Activated T-helper 2 cell treated with anti-CD3 and anti-CD28 coated beads, Interferon-gamma antibody, Interleukin-2, Interleukin-4, amounts not matched to agents 10 μg/mL and 5 μg/mL and 100 μg/mL, durations not matched to agents 14 hours and 24 hours and 36 hours (primary cell): ENCODE results near the gene RPL23. TPM values are rescaled to one million over a fixed set of nuclear protein-coding genes. Genes with fewer than 3 reads are reported as not detected.

Experiments used
- DNase-seq: peaks from one replicate; pipeline ENCODE4 v3.0.0; 2021; ENCODE audit warnings: low spot score
- H3K27ac Mint-ChIP-seq: one replicate; pipeline ENCODE4 v1.8.0; 2021; ENCODE audit warnings: mixed read lengths
- H3K27me3 Mint-ChIP-seq: one replicate; pipeline ENCODE4 v1.8.0; 2021; ENCODE audit warnings: low read depth, mixed read lengths
- H3K36me3 Mint-ChIP-seq: one replicate; pipeline ENCODE4 v1.8.0; 2021; ENCODE audit warnings: low read depth, mixed read lengths
- H3K4me1 Mint-ChIP-seq: one replicate; pipeline ENCODE4 v1.8.0; 2021; ENCODE audit warnings: low read depth, mixed read lengths
- H3K4me3 Mint-ChIP-seq: one replicate; pipeline ENCODE4 v1.8.0; 2021; ENCODE audit warnings: low read depth, mild to moderate bottlenecking, moderate library complexity, mixed read lengths
- H3K9me3 Mint-ChIP-seq: one replicate; pipeline ENCODE4 v1.8.0; 2021; ENCODE audit warnings: mixed read lengths
- intact Hi-C: fragments of 100-400 bp; cut with micrococcal nuclease; formaldehyde crosslinking; loops from one replicate; pipeline ENCODE4 v1.15.1; 2023
- total RNA-seq: library from RNA; stranded (reverse); gene quantifications from 2 replicates; pipeline ENCODE4 v1.2.3, GENCODE V29; 2022

RPL23 gene
- total RNA-seq, 1 donor from 2014 or later, result 1,796 TPM

DNA sequence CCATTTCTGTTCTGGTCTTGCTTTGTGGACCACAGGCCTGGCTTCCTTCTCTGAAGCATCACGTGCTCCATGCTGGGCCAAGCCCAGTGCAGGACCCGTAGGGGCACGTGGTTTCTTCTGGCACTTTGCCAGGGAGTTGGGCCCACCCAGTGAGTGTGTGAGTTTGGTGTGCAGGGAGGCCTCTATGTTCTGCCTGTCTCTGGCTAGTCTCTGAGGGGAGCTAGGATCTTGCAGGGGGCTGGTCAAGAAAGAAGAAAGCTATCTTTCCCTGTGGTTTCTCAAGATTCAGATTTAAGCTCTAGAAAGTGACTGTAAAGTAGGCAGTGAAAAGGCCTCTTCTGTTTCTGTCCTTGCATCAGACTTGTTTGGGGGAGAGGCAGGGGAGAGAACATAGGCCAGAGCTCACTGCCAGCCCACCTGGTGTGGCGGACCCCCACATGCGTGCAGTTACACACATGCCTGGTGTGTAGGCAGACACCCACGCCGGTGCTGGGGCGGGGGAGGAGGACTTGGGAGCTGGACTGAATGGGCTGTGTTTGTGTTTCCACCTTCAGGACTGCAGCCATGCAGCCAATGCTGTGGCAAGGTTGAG, 28.2 kb upstream of the RPL23 start:
- H3K27me3 Mint-ChIP-seq, result no peaks in the 10 kb centered on the region
- H3K4me3 Mint-ChIP-seq, result no peak overlapping the region
- peak overlapping the region; percentile 51 for H3K27ac Mint-ChIP-seq
- peaks cover 82% of the 10 kb centered on the region for H3K36me3 Mint-ChIP-seq
- no peak for DNase-seq
- intact Hi-C loops, result no loop called here
- H3K9me3 Mint-ChIP-seq, result no peaks in the 10 kb centered on the region
- peaks cover 72% of the 10 kb centered on the region for H3K4me1 Mint-ChIP-seq

DNA sequence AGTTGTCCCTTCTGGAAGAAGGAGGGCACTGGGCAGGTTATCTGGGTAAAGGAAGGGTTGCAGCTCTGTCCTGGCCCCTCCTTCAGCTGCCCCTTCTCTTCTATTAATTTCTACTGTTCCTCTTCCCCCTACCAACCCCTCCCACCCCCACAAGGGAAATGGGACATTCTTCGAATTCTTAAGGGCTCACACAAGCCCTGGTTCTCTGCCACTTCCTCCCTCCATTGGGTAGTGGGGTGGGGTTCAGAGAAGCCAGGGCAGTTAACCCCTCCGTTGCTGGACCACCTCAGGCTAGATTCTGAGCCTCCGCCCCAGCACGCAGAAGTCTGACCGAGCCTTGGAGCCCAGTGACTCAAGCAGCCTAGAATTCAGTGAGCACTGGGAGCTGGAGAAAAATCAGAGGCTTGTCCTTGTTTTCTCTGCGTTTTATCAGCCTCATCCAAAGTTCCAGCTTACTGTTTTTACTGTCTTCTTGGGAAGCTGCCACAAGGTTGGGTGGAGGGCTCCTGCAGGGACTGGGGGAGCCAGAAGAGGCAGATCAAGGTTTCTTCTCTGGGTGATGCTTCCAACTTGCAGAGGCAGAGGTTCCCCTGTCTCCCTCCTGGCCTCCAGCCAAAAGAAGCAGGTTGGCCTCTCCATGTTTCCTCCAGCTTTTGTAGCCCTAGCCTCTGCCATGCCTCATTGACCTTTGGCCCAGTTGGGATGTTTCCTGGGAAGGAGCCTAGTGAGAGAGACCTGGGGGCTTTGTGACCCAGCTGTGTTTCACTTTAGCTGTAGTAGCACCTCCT, 26.6 kb upstream of the RPL23 start:
- Mint-ChIP-seq H3K36me3 (peaks cover 72% of the 10 kb centered on the region), H3K4me1 (peaks cover 58% of the 10 kb centered on the region), H3K4me3 (no peak overlapping the region), H3K9me3 (no peaks in the 10 kb centered on the region), H3K27me3 (no peaks in the 10 kb centered on the region), H3K27ac (peak overlapping the region; percentile 50)
- intact Hi-C loops, result no loop called here
- DNase-seq, result no peak

DNA sequence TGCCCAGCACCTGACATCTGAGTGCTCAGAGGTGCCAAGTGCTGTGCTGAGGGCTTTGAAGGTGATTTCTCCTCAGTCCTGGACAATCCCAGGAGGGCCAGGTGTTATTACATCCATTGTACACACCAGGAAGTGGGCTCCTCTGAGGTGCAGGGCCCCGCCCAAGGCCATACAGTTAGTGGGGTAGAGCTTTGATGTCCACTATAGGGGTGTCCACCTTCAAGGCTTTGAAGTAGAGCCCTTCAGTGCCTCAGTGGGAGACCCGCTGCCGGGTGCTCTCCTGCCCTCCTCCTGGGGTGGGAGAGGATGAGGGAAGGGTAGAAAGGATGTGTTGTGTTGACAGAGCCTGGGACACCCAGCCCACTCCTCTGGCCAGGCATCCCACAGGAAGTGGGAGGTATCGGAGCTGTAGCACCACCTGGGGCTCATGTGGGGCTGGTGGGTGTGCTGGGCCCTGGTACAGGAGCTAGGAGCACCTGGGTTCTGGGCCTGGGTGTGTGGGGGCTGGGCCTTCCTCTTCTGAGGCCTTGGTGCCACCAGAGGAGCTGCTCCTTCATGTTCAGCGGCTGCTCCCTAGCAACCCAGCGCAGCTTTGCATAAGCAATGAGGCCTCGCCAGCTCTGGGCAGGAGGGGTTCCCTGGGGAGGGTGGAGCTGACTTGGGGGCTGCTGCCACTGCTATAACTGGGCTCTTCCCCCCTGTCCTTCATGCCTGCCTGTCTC, 23.8 kb upstream of the RPL23 start:
- H3K4me3 Mint-ChIP-seq, result no peak overlapping the region

DNA sequence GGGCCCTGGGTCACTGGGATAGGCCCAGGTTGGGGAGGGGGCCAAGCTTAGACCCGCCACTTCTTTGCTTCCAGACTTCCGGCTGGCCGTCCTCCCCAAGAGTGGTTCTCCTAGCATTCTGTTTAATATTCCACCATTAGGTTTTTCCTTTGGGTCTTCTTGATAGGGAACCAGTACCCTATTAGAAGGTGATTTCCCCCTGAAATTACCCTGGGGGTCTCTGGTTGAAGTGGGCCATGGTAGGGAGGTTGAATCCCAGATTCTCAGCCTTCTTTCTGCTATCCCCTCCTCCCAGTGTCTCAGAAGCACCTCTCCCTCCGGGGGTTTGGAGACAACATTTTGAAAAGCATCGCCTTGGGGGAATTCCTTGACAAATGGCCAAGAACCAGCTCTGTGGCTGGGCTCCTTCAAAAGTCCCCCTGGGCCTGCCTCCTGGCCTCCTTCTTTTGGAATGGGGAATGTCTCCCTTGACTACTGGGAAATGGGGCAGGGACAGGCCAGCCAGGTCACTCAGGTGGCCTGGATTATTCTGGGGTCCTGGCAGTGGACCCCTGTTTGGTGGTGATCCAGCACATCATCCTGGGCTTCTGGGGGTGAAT, 22.1 kb upstream of the RPL23 start:
- Mint-ChIP-seq H3K36me3 (peaks cover 48% of the 10 kb centered on the region), H3K4me3 (no peak overlapping the region), H3K27ac (no peak overlapping the region), H3K9me3 (no peaks in the 10 kb centered on the region), H3K4me1 (peaks cover 52% of the 10 kb centered on the region), H3K27me3 (no peaks in the 10 kb centered on the region)
- DNase-seq, result no peak
- intact Hi-C loops, result no loop called here

More for the DNA sequence above, 23.8 kb upstream of the RPL23 start:
- H3K27me3 Mint-ChIP-seq, result no peaks in the 10 kb centered on the region
- intact Hi-C loops, result no loop called here
- H3K4me1 Mint-ChIP-seq, result peaks cover 51% of the 10 kb centered on the region
- H3K36me3 Mint-ChIP-seq, result peaks cover 57% of the 10 kb centered on the region
- H3K27ac Mint-ChIP-seq, result peak overlapping the region; percentile 67
- DNase-seq, result no peak
- no peaks in the 10 kb centered on the region for H3K9me3 Mint-ChIP-seq

DNA sequence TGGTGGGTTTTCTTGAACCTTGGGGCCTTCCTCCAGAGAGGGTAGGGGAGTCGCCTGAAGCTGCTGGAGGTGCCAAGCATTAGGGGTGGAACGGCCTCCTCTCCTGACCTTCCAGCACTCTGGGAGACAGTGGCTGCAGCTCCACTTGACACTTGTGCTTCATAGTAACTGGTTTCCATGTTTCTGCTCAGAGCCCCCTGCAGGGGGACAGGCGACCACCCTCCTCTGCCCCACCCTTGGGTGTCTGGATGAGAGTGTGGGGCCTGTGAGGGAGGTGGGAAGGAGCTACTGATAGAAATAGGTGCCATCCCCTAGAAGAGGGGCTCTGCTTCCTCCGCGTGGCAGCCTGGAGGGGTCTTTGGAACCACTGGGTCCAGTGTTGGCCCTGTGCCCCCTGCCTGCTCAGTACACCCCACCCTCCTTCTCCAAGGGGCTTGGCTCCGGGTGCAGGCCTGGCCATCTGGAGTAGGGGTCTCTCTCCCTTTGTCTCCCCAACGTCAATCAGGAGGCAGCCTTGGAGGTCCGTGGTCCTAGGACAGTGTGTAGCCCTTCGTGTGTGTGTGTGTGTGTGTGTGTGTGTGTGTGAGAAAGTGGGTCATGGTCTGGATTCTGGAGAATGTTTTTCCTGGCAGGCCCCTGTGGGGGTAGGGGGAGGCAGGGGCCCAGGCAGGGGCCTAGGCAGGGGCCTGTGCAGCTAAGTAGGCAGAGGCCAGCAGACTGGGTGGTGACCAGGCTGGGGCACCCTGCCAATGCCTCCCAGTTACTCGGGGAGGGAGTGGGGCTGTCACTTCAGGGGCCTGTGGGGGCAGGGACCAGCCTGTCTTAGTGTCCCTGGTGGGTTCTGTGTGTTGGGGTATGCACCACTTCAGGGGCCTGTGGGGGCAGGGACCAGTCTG, 21.2 kb upstream of the RPL23 start:
- Mint-ChIP-seq H3K36me3 (peaks cover 46% of the 10 kb centered on the region), H3K4me1 (peaks cover 45% of the 10 kb centered on the region), H3K4me3 (no peak overlapping the region), H3K27me3 (no peaks in the 10 kb centered on the region), H3K27ac (no peak overlapping the region), H3K9me3 (no peaks in the 10 kb centered on the region)
- intact Hi-C loops, result loop anchor here (5.0 kb wide), 2 partner anchors 172 to 278 kb away; partner anchors contain the start of gene PLXDC1
- DNase-seq, result no peak

DNA sequence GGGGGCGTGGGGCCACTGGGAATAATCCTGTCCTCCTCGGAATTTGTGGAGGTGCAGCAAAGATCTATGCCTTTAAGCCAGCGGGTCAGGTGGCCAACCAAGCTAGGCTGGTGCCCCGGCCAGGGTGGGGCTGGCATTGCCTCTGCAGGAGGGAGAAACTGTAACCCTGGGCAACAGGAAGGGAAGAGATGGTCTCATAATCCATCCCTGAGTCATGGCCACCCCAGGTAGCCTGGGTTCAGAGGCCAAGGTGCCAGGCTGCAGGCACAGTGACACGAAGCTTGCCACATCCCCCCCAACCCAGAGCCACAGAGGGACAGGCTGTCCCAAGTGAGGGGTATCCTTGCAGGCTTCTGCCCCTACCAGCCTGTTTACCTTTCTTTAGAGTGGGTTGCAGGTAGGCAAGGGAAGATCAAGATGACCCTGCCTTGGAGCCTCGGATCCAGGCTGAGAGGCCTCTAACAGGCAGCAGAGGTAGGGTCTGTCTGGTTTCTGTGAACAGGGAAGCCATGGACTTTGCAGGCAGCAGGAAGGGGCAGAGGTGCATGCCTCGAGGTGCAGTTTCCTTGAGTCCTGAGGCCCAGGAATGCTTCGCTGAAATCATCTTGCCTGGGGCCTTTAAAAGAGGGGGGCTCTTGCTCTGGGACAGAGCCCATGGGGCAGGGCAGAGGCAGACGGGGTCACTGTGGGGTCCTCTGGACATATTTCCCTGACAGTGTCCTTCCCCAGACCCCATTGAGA, 20.3 kb upstream of the RPL23 start:
- Mint-ChIP-seq H3K27ac (no peak overlapping the region), H3K4me3 (no peak overlapping the region), H3K27me3 (no peaks in the 10 kb centered on the region), H3K9me3 (no peaks in the 10 kb centered on the region), H3K36me3 (peaks cover 38% of the 10 kb centered on the region), H3K4me1 (peaks cover 45% of the 10 kb centered on the region)
- intact Hi-C loops, result loop anchor here (5.0 kb wide), 2 partner anchors 172 to 278 kb away; partner anchors contain the start of gene PLXDC1
- no peak for DNase-seq

DNA sequence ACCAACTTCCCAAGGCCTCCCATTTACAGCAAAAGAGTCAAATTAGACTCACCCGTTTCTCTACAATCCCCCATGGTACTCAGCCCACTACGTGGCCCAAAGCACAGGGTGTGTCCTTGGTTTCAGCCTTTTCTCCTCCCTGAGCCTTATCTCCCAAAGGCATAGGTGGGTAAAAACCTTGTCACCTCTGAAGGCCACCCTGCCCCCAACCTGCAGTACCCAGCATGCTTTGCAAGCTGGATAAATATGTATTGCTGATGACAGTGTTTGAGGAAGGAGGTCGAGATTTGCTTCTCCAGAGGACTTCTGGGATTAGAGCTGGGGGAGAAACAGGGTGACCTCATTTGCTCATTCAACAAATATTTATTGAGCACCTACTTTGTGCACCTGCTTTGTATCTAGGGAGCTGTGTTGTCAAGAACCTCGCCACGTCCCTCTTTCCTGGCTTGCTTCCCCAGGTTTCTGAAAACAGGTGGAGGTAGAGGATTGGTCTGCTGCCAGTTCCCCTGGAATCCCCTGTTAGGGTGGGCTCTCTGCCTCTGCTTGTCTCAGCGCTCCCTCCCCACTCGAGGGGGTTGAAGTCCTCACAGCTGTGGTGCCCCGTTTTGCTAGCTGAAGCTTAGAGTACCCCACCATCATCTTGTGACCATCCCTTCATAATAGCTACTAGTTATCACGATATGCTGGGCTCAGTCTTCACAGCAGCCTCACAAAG, 19.3 kb upstream of the RPL23 start:
- Mint-ChIP-seq H3K36me3 (peaks cover 28% of the 10 kb centered on the region), H3K9me3 (no peaks in the 10 kb centered on the region), H3K27ac (no peak overlapping the region), H3K4me3 (peak overlapping the region; percentile 26), H3K4me1 (peaks cover 45% of the 10 kb centered on the region), H3K27me3 (no peaks in the 10 kb centered on the region)
- intact Hi-C loops, result loop anchor here (5.0 kb wide), 2 partner anchors 171 to 279 kb away; partner anchors contain the start of gene PLXDC1
- DNase-seq, result no peak

DNA sequence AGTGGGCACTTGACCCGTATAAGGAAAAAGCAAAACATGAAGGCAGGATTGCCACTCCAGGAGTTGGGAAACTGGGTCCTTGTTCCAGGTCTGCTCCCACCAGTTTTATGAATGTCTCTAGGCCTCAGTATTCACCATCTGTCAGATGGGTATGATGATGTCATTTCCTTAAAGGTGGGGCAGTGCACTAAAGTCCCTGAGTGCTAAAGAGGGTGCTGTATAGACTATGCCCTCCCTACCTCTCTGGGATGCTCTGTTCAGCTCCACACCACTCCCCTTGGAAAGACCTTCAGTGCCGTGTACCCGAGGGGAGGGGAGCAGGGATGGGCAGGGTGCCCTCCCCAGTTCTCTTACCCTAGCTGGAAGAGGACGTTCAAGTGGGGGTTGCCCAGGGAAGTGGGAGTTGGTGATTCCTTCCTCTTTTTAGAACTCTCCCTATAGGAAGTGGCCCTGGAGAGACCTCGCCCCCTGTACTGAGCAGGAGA, 18.5 kb upstream of the RPL23 start:
- no peaks in the 10 kb centered on the region for H3K27me3 Mint-ChIP-seq
- H3K4me3 Mint-ChIP-seq, result peak overlapping the region; percentile 98
- peak overlapping the region; percentile 81 for H3K27ac Mint-ChIP-seq
- intact Hi-C loops, result loop anchor here (5.0 kb wide), 2 partner anchors 170 to 280 kb away; partner anchors contain the start of gene PLXDC1
- no peaks in the 10 kb centered on the region for H3K9me3 Mint-ChIP-seq
- H3K4me1 Mint-ChIP-seq, result peaks cover 46% of the 10 kb centered on the region
- peaks cover 26% of the 10 kb centered on the region for H3K36me3 Mint-ChIP-seq
- no peak for DNase-seq

DNA sequence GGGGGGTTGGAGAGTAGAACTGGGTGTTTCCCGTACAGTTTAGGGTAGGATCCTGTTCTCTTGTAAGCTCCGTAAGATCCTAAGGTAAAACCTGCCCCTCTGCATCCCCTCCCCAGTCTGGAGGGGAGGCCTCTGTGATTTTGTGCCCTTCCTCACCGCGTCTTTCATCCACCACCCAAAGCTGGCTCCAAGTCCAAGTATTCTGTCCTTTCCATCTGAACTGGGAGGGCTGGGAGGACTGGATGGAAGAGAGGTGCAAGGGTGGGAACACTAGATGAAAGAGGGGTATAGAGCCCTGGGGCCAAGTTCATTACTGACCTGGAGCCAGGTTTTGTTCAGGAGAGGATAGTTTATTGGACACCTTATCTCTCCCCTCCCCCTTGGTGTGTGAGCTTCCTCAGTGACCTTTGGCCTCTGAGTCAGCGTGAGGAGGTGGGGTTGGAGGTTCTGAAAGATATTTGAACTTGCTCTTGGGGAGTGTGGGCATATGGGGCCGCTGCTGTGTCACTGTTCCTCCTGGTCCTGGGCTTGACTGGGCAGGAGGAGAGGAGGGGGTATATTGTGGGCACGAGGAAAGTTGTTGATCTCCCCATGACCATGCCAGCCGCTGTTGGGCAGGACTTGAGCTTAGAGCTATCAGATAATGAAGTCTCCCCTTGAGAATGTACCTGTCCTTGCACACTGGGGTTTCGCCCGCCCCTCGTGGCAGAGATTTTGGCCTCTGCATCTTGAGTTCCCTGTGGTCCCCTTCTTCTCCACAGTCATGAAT, 17.9 kb upstream of the RPL23 start:
- intact Hi-C loops, result loop anchor here (1.0 to 5.0 kb wide), 4 partner anchors 27 to 281 kb away; partner anchors contain the start of gene PLXDC1
- peaks cover 19% of the 10 kb centered on the region for H3K36me3 Mint-ChIP-seq

More for the DNA sequence above, 17.9 kb upstream of the RPL23 start:
- Mint-ChIP-seq H3K9me3 (no peaks in the 10 kb centered on the region), H3K27me3 (no peaks in the 10 kb centered on the region), H3K4me1 (peaks cover 43% of the 10 kb centered on the region), H3K4me3 (peak overlapping the region; percentile 98), H3K27ac (peak overlapping the region; percentile 81)
- DNase-seq, result peak; percentile 61
